ENCODE measurements around the gene UQCR11. TPM values are rescaled to one million over a fixed set of nuclear protein-coding genes. Genes with fewer than 3 reads are reported as not detected.

Gene UQCR11
- total and polyA plus RNA-seq, 2 of the 4 experiments (the other 2 are of a cell fraction), result 29.2 to 177 TPM

DNA sequence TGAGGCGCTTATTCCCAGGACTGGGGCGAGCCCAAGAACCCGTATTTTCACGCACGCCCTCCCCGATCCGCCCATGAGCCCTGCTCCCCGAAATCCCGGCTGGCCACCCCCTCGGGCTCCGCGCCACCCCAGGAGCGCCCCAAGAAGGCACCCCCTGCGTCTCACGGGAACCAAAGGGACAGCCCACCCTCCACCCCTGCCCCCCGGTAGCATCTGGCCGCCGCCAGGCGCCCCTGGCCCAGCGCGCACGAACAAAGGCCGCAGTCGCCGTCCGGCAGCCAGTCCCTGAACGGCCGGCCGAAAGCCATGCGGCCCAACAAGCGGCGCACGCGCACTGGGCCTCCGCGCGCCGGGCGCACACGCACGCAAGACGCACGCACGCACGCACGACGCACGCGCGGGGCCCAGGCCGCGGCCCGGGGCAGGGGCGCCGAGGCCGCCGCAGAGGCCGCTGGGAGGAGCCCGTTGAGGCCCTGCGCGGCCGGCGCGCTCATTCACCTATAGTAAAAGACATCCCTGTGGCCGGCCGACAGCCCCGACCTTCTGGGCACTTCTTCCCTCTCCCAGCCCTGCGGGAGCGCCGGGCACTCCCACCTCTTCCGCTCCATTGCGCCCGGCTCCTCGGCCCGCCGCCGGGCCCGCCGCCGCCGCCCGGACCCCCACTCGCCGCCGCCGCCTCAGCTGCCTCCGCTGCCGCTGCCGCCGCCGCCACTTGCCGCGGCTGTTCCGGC is 13.1 kb downstream of the UQCR11 start:
- BruUV-seq (replicated peaks), result no TSS peak
- Histone ChIP-seq H3K4me1 (ENCODE audit: control insufficient read depth, insufficient read depth, low read length) (peaks cover 11% of the 10 kb centered on the region), H4K5ac (ENCODE audit: low read depth, low read length) (peak overlapping the region; percentile 58), H2AK9ac (replicated peaks; ENCODE audit: low read depth, low read length, poor library complexity) (peak overlapping the region; percentile 100), H3K4me2 (ENCODE audit: low read depth, low read length) (peak overlapping the region; percentile 93), H2BK5ac (ENCODE audit: low read depth, low read length, poor library complexity, severe bottlenecking) (peak overlapping the region; percentile 95), H3K14ac (replicated peaks; ENCODE audit: low read depth, low read length) (peak overlapping the region; percentile 98), H2BK20ac (ENCODE audit: low read depth, low read length) (no peak overlapping the region), H4K91ac (ENCODE audit: insufficient read depth, low read depth, low read length) (peak overlapping the region; percentile 91), H3K4me3 (ENCODE audit: insufficient read depth, low read depth, low read length) (peak overlapping the region; percentile 61), H3K56ac (ENCODE audit: extremely low read depth, insufficient read depth, low read length) (peak overlapping the region; percentile 96), H2BK120ac (ENCODE audit: low read depth, low read length) (no peak overlapping the region), H3K9me3 (ENCODE audit: control insufficient read depth, insufficient read depth, low read length) (no peaks in the 10 kb centered on the region), H3K18ac (ENCODE audit: low read depth, low read length) (no peak overlapping the region; the same call in 1 of the 2 replicates), H3K9me1 (ENCODE audit: insufficient read depth, low read length) (peaks cover 10% of the 10 kb centered on the region; the same call in 1 of the 2 replicates), H3K9ac (ENCODE audit: low read depth, low read length) (peak overlapping the region; percentile 95), H3K4ac (ENCODE audit: low read depth, low read length) (peak overlapping the region; percentile 97), H2AFZ (replicated peaks; ENCODE audit: low read length, poor library complexity) (peak overlapping the region; percentile 91), H4K20me1 (ENCODE audit: insufficient read depth, low read length) (peaks cover 34% of the 10 kb centered on the region), H3K36me3 (ENCODE audit: control insufficient read depth, insufficient read depth, low read length) (peaks cover 8% of the 10 kb centered on the region), H2BK15ac (ENCODE audit: low read depth, low read length) (no peak overlapping the region), H3K27me3 (ENCODE audit: control insufficient read depth, insufficient read depth, low read length) (no peaks in the 10 kb centered on the region), H4K8ac (ENCODE audit: low read depth in 2 of 2, low read length in 2 of 2) (peak overlapping the region; percentile 97 to 100), H3K27ac (ENCODE audit: insufficient read depth, low read length) (peak overlapping the region; percentile 90), H3K23ac (ENCODE audit: low read depth, low read length) (peak overlapping the region; percentile 86), H3K79me1 (ENCODE audit: low read depth in 1 of 2, low read length in 2 of 2) (peaks cover 8 to 58% of the 10 kb centered on the region in 2 experiments), H2AK5ac (ENCODE audit: low read depth, low read length) (peak overlapping the region; percentile 96)
- 0% methylated on average over 37 of the region's 94 CpGs; no CpG with 5 or more reads in 1 of the 2 experiments for WGBS, 2 experiments (ENCODE audit: extremely low coverage in 2 of 2, insufficient read length in 1 of 2)
- intact Hi-C loops (cut with micrococcal nuclease) (no loop called here), in situ Hi-C loops (cut with MboI; ENCODE audit: low sequenced_read_pairs) (no loop called here), dilution Hi-C loops (cut with HindIII; ENCODE audit: low sequenced_read_pairs, unreplicated experiment) (no loop called here)
- DNase-seq (peak; percentile 87), ATAC-seq (ENCODE audit: low read depth) (peak; percentile 84)
- ChIA-PET POLR2A (ENCODE audit: unreplicated experiment) (no interaction called here), CTCF (no interaction called here)
- no peak for TF ChIP-seq CHD1 (IDR thresholded peaks at IDR 0.05; ENCODE audit: low read depth, low read length)
- no peak; the same call in 1 of the 2 replicates for TF ChIP-seq MAZ (IDR thresholded peaks at IDR 0.05; ENCODE audit: borderline replicate concordance, low read depth, low read length)
- TF ChIP-seq RCOR1 (IDR thresholded peaks at IDR 0.05; ENCODE audit: insufficient replicate concordance, low read length), result no peak
- TF ChIP-seq USF2 (IDR thresholded peaks at IDR 0.05; ENCODE audit: low read depth, low read length), result no peak
- no peak for TF ChIP-seq SMC3 (IDR thresholded peaks at IDR 0.05; ENCODE audit: low read depth, low read length)
- no peak for TF ChIP-seq RAD21 (IDR thresholded peaks at IDR 0.05; ENCODE audit: low read length)
- no peak for TF ChIP-seq FOS (IDR thresholded peaks at IDR 0.05; ENCODE audit: low read depth, low read length)
- no peak for TF ChIP-seq CTCF (conservative IDR thresholded peaks at IDR 0.05; ENCODE audit: low read depth, low read length)
- no peak for TF ChIP-seq MAFK (IDR thresholded peaks at IDR 0.05; ENCODE audit: low read depth, low read length)
- TF ChIP-seq RFX5 (IDR thresholded peaks at IDR 0.05; ENCODE audit: low read depth, low read length), result no peak
- peak; percentile 94 for TF ChIP-seq POLR2A (IDR thresholded peaks at IDR 0.05; ENCODE audit: low read depth, low read length)
- peak; percentile 73 for TF ChIP-seq BHLHE40 (IDR thresholded peaks at IDR 0.05; ENCODE audit: low read depth, low read length)
- no peak for TF ChIP-seq NFE2L2 (IDR thresholded peaks at IDR 0.05; ENCODE audit: low read depth, low read length)
- no peak for TF ChIP-seq CEBPB (IDR thresholded peaks at IDR 0.05; ENCODE audit: low read depth, low read length)
- TF ChIP-seq MXI1 (IDR thresholded peaks at IDR 0.05; ENCODE audit: borderline replicate concordance, low read depth, low read length), result peak; percentile 90; the same call in 1 of the 2 replicates

Data from IMR-90 (cell line).